ENCODE measurements around the gene PDE2A. TPM values are rescaled to one million over a fixed set of nuclear protein-coding genes. Genes with fewer than 3 reads are reported as not detected.
A peak's percentile ranks its signal among the peaks of the same experiment; 100 is the strongest.

The PDE2A gene
- total RNA-seq, 2 donors from 2014 or later = 3.7 to 13.3 TPM

DNA sequence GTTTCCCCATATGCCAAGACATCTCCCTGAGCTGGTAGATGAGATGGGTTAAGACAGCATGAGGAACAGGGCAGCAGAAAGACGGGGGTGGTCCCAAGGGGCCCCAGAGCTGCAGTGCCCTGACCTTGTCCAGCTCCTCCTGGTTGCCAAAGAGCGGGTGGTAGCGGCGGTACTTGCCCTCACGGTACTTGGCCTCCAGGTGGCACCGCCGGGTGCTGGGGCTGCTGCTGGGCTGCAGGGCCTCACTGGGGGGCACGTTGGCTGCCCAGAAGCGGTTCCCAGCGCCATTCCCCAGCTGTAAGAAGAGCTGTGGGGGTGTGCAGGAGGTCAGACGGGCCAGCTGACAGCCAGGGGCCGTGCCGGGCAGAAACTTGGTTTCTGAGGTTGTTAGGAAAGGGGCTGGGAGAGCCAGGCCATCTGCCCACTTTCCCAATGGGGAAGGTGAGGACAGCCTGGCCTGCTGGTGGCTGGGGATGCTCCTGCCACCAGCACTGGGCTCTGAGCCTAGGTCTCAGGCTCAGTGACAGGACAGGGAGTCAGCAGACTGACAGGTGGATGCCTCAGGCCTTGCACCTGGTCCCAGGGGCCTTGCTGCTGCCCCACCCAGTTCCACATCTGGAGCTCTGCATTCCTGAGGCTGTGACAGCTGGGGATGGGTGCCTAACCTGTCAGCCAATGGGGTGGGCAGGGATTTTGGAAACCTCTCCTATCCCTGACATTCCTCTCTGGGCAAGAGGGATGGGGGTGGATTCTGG is 30.0 kb upstream of the PDE2A start:
- TF ChIP-seq, protein P1, sequence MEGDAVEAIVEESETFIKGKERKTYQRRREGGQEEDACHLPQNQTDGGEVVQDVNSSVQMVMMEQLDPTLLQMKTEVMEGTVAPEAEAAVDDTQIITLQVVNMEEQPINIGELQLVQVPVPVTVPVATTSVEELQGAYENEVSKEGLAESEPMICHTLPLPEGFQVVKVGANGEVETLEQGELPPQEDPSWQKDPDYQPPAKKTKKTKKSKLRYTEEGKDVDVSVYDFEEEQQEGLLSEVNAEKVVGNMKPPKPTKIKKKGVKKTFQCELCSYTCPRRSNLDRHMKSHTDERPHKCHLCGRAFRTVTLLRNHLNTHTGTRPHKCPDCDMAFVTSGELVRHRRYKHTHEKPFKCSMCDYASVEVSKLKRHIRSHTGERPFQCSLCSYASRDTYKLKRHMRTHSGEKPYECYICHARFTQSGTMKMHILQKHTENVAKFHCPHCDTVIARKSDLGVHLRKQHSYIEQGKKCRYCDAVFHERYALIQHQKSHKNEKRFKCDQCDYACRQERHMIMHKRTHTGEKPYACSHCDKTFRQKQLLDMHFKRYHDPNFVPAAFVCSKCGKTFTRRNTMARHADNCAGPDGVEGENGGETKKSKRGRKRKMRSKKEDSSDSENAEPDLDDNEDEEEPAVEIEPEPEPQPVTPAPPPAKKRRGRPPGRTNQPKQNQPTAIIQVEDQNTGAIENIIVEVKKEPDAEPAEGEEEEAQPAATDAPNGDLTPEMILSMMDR (conservative IDR thresholded peaks at IDR 0.05) = peak; percentile 39
- Mint-ChIP-seq H3K27ac (no peak overlapping the region), H3K36me3 (ENCODE audit: low read depth) (peaks cover 42% of the 10 kb centered on the region), H3K4me3 (no peak overlapping the region), H3K4me1 (peaks cover 33% of the 10 kb centered on the region), H3K27me3 (ENCODE audit: insufficient read depth) (no peaks in the 10 kb centered on the region), H3K9me3 (no peaks in the 10 kb centered on the region)
- WGBS, 2 experiments (ENCODE audit: insufficient coverage in 1 of 2, insufficient read length in 1 of 2) = 86 to 89% methylated on average over 8 to 13 of the region's 13 CpGs
- Histone ChIP-seq H3K36me3 (ENCODE audit: control insufficient read depth, insufficient read depth, low read length) (peaks cover 47% of the 10 kb centered on the region), H3K4me1 (ENCODE audit: control insufficient read depth, insufficient read depth, low read length) (peaks cover 3% of the 10 kb centered on the region), H3K9ac (ENCODE audit: extremely low read depth, low read length, poor library complexity, severe bottlenecking) (no peak overlapping the region), H3K4me3 (ENCODE audit: low read length) (no peak overlapping the region), H3K9me3 (ENCODE audit: control insufficient read depth, low read length) (no peaks in the 10 kb centered on the region), H3K27ac (ENCODE audit: low read depth, low read length) (no peak overlapping the region), H3K27me3 (ENCODE audit: control insufficient read depth, insufficient read depth, low read length, poor library complexity, severe bottlenecking) (no peaks in the 10 kb centered on the region)
- peak; percentile 73 for DNase-seq

DNA sequence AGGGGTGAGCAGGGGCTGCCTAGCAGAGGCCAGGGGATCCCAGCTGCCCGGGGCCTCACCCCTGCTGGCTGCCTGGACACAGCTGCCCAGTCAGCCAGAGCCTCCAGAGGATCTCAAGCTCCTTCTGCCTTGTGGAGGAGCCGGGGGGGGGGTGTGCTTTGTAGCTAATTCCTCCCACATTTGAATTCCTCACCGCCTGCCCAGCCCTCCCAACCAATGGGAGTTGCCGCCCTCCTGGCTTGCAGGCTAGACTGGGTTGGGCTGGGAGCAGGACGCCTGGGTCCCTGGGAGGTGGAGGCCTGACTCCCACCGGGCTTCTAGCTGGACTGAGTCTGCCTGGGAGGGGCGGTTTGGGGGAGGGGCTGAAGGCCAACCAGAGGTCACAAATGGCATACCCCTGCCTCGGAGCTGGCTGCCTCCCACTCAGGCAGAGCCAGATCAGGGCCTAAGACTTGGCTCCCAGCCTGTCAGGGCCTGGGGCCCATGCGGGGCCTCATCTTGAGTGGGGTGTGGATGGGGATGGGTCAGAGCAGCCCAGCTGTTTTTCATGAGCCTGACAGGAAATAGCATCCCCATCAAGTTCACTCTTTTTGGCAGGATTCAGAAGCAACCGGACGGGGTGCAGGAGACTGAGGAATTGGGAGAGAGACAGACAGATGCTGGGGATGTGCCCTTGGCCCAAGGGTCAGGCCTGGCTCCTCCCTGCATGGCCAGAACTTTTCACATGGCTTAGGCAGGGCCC is 29.2 kb upstream of the PDE2A start:
- peaks cover 43% of the 10 kb centered on the region for H3K36me3 Mint-ChIP-seq (ENCODE audit: low read depth)
- Histone ChIP-seq H3K9me3 (ENCODE audit: control insufficient read depth, low read length) (no peaks in the 10 kb centered on the region), H3K27ac (ENCODE audit: low read depth, low read length) (peak overlapping the region; percentile 76), H3K4me3 (ENCODE audit: low read length) (no peak overlapping the region), H3K4me1 (ENCODE audit: control insufficient read depth, insufficient read depth, low read length) (peaks cover 3% of the 10 kb centered on the region), H3K27me3 (ENCODE audit: control insufficient read depth, insufficient read depth, low read length, poor library complexity, severe bottlenecking) (no peaks in the 10 kb centered on the region), H3K36me3 (ENCODE audit: control insufficient read depth, insufficient read depth, low read length) (peaks cover 47% of the 10 kb centered on the region), H3K9ac (ENCODE audit: extremely low read depth, low read length, poor library complexity, severe bottlenecking) (no peak overlapping the region)
- H3K4me1 Mint-ChIP-seq = peaks cover 33% of the 10 kb centered on the region
- H3K4me3 Mint-ChIP-seq = no peak overlapping the region
- no peak for DNase-seq
- H3K27ac Mint-ChIP-seq = no peak overlapping the region
- 81 to 85% methylated on average over 5 to 11 of the region's 11 CpGs for WGBS, 2 experiments (ENCODE audit: insufficient coverage in 1 of 2, insufficient read length in 1 of 2)
- H3K27me3 Mint-ChIP-seq (ENCODE audit: insufficient read depth) = no peaks in the 10 kb centered on the region
- TF ChIP-seq, protein P1 (conservative IDR thresholded peaks at IDR 0.05) = no peak
- no peaks in the 10 kb centered on the region for H3K9me3 Mint-ChIP-seq

DNA sequence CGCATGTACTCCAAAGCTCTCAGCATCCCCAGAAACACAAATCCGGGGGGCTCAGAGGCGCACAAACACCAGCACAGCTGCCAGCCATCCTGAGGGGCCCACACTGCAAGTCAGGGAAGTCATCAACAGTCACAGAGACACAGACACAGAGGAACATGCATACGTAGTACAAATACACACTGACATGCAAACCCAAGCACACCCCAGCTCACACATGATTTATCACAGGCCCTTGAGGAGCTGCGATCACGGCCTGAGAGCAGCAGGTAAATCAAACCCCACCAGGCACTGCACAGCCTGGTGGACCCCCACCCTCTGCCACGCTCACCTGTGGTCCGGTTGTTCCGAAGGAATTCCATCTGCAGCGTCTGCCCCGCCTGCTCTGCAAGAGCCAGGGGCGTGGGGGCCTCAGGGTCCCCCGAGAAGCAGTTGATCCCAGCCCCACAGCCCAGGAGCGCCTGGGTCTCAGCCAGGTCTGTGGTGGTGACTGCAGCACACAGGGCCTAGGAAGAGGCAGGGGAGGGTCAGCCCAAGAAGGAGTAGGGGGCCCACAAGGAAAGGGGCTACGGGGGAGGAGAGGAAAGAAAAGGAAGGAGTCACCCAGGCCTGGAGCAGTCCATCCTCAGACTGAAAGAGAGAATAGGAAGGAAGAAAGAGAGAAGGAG is 28.5 kb upstream of the PDE2A start:
- Histone ChIP-seq H3K9me3 (ENCODE audit: control insufficient read depth, low read length) (no peaks in the 10 kb centered on the region), H3K9ac (ENCODE audit: extremely low read depth, low read length, poor library complexity, severe bottlenecking) (no peak overlapping the region), H3K27ac (ENCODE audit: low read depth, low read length) (peak overlapping the region; percentile 76), H3K4me1 (ENCODE audit: control insufficient read depth, insufficient read depth, low read length) (peaks cover 3% of the 10 kb centered on the region), H3K27me3 (ENCODE audit: control insufficient read depth, insufficient read depth, low read length, poor library complexity, severe bottlenecking) (no peaks in the 10 kb centered on the region), H3K4me3 (ENCODE audit: low read length) (no peak overlapping the region), H3K36me3 (ENCODE audit: control insufficient read depth, insufficient read depth, low read length) (peaks cover 44% of the 10 kb centered on the region)
- WGBS, 2 experiments (ENCODE audit: insufficient coverage in 1 of 2, insufficient read length in 1 of 2) = 13 to 90% methylated on average over 1 to 15 of the region's 15 CpGs
- peak overlapping the region; percentile 68 for H3K27ac Mint-ChIP-seq
- peaks cover 40% of the 10 kb centered on the region for H3K36me3 Mint-ChIP-seq (ENCODE audit: low read depth)
- no peak for DNase-seq
- no peaks in the 10 kb centered on the region for H3K9me3 Mint-ChIP-seq
- H3K27me3 Mint-ChIP-seq (ENCODE audit: insufficient read depth) = no peaks in the 10 kb centered on the region
- TF ChIP-seq, protein P1 (conservative IDR thresholded peaks at IDR 0.05) = no peak
- peaks cover 30% of the 10 kb centered on the region for H3K4me1 Mint-ChIP-seq
- no peak overlapping the region for H3K4me3 Mint-ChIP-seq

All from endodermal cell (in vitro differentiated cells).